NT2/D1 (cell line): Measurements from ENCODE around the gene MAMSTR.

Source experiments
- SUZ12 ChIP-seq: IDR thresholded peaks from 2 replicates; pipeline ENCODE4 v1.6.1; 2011; ENCODE audit not compliant: insufficient read length, insufficient read depth; ENCODE audit errors: extremely low read depth
- YY1 ChIP-seq: IDR thresholded peaks from 2 replicates; pipeline ENCODE4 v1.6.1; 2011; ENCODE audit not compliant: insufficient read length, insufficient read depth
- ZNF274 ChIP-seq: IDR thresholded peaks from 2 replicates; pipeline ENCODE4 v1.6.1; 2011; ENCODE audit warnings: mild to moderate bottlenecking, low read depth, low read length

GRCh38 chr19:48676487-48676886 lies 43.0 kb downstream of the MAMSTR start:
- TF ChIP-seq SUZ12 (no peak), YY1 (no peak), ZNF274 (no peak)
